ENCODE measurements around the gene LRIG1.

Gene LRIG1

GRCh38 chr3:66483409-66483906, 17.4 kb downstream of the LRIG1 start:
- H3K4me2 ChIP-seq = peak overlapping the region; percentile 76 to 97 (median 93)
- peaks cover 0 to 15% (median 4%) of the 10 kb centered on the region in 11 experiments; a peak in 7 of 22 replicates for H3K36me3 ChIP-seq
- no peak for TF ChIP-seq Cebpa-rat (IDR thresholded peaks at IDR 0.05)
- peaks cover 9 to 17% (median 12%) of the 10 kb centered on the region in 11 experiments for H3K9me3 ChIP-seq (replicated peaks in 1 of 11)
- peaks cover 76 to 100% (median 97%) of the 10 kb centered on the region in 10 experiments for H3K4me1 ChIP-seq
- peaks cover 0 to 26% (median 0%) of the 10 kb centered on the region in 11 experiments; a peak in 6 of 22 replicates for H4K20me1 ChIP-seq
- no peaks in the 10 kb centered on the region for H3K27me3 ChIP-seq
- H3K27ac ChIP-seq = peak overlapping the region in 10 of 11 experiments; percentile 21 to 87 (median 80); a peak in 20 of 22 replicates
- H3K9ac ChIP-seq = peak overlapping the region in 10 of 11 experiments; percentile 36 to 79 (median 69); a peak in 19 of 22 replicates
- H3K4me3 ChIP-seq = peak overlapping the region in 9 of 10 experiments; percentile 13 to 56 (median 45); a peak in 17 of 20 replicates

DNA sequence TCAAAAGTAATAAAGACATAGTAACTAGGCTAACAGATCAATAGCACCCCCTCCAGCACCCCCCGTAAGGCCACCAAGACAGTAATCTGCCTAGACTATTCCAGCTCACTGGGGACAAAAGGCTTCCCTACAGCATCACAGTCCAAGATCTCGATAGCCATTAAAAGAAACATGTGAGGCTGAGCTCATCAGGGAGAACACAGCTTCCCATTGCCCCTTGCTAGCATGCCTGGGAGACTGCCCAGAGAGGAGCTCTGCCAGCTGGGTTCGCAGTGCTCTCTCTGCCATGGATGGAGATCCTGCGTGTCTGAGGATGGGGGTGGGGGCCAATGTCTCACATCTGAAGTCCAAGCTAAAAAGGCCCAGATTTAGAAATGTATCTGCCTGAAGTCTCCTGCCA, 17.8 kb downstream of the LRIG1 start:
- TF ChIP-seq Cebpa-rat (IDR thresholded peaks at IDR 0.05) = no peak
- H4K20me1 ChIP-seq = peaks cover 0 to 26% (median 0%) of the 10 kb centered on the region in 11 experiments; a peak in 6 of 22 replicates
- H3K9me3 ChIP-seq (replicated peaks in 1 of 11) = peaks cover 9 to 18% (median 12%) of the 10 kb centered on the region in 11 experiments
- H3K4me3 ChIP-seq = peak overlapping the region in 9 of 10 experiments; percentile 13 to 56 (median 45); a peak in 8 of 20 replicates
- H3K27me3 ChIP-seq = no peaks in the 10 kb centered on the region
- peaks cover 73 to 100% (median 97%) of the 10 kb centered on the region in 10 experiments for H3K4me1 ChIP-seq
- H3K4me2 ChIP-seq = peak overlapping the region; percentile 76 to 97 (median 93)
- H3K36me3 ChIP-seq = peaks cover 0 to 16% (median 4%) of the 10 kb centered on the region in 11 experiments; a peak in 7 of 22 replicates
- peak overlapping the region in 10 of 11 experiments; percentile 21 to 87 (median 80); a peak in 20 of 22 replicates for H3K27ac ChIP-seq
- H3K9ac ChIP-seq = peak overlapping the region in 10 of 11 experiments; percentile 36 to 79 (median 69); a peak in 19 of 22 replicates

DNA sequence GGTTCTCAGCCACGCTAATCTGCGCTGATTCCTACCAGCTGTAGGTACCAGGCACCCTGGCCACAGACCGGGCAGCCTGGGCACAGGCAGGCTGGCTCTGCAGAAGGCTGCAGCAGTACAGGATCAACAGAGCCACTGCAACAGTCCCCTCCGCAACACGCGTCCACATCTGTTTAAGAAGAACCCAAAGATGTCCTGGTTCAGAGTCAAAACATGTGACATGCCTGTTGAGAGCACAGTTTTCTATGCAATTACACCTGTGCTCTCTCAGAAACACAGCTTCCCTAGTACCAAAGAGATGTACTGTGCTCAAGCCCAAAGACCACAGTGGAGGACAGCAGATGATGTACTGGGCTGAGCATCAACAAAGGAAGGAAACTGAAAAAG, 18.8 kb downstream of the LRIG1 start:
- H4K20me1 ChIP-seq = peaks cover 0 to 26% (median 0%) of the 10 kb centered on the region in 11 experiments; a peak in 6 of 22 replicates
- H3K36me3 ChIP-seq = peaks cover 0 to 16% (median 4%) of the 10 kb centered on the region in 11 experiments; a peak in 7 of 22 replicates
- no peaks in the 10 kb centered on the region for H3K27me3 ChIP-seq
- peak overlapping the region in 8 of 11 experiments; percentile 46 to 79 (median 62); a peak in 16 of 22 replicates for H3K9ac ChIP-seq
- H3K9me3 ChIP-seq (replicated peaks in 1 of 11) = peaks cover 9 to 18% (median 12%) of the 10 kb centered on the region in 11 experiments
- H3K27ac ChIP-seq = peak overlapping the region in 9 of 11 experiments; percentile 39 to 87 (median 80); a peak in 18 of 22 replicates
- TF ChIP-seq Cebpa-rat (IDR thresholded peaks at IDR 0.05) = no peak
- H3K4me2 ChIP-seq = peak overlapping the region; percentile 77 to 97 (median 90)
- H3K4me1 ChIP-seq = peaks cover 71 to 100% (median 97%) of the 10 kb centered on the region in 10 experiments
- peak overlapping the region in 6 of 10 experiments; percentile 1 to 39 (median 21); a peak in 9 of 20 replicates for H3K4me3 ChIP-seq

- Histone ChIP-seq H3K36me3 (peaks cover 0 to 16% (median 4%) of the 10 kb centered on the region in 11 experiments; a peak in 7 of 22 replicates), H3K27ac (peak overlapping the region in 9 of 11 experiments; percentile 39 to 87 (median 80); a peak in 18 of 22 replicates), H3K9ac (peak overlapping the region in 8 of 11 experiments; percentile 46 to 79 (median 62); a peak in 16 of 22 replicates), H3K4me1 (peaks cover 71 to 100% (median 97%) of the 10 kb centered on the region in 10 experiments), H4K20me1 (peaks cover 0 to 26% (median 0%) of the 10 kb centered on the region in 11 experiments; a peak in 6 of 22 replicates), H3K27me3 (no peaks in the 10 kb centered on the region), H3K4me3 (peak overlapping the region in 6 of 10 experiments; percentile 1 to 39 (median 26); a peak in 10 of 20 replicates), H3K9me3 (replicated peaks in 1 of 11) (peaks cover 9 to 18% (median 12%) of the 10 kb centered on the region in 11 experiments), H3K4me2 (peak overlapping the region; percentile 77 to 97 (median 90))
- no peak; a peak in 1 of 22 replicates for TF ChIP-seq Cebpa-rat (IDR thresholded peaks at IDR 0.05)
Measured at GRCh38 chr3:66481071-66482017, 19.5 kb downstream of the LRIG1 start.

GRCh38 chr3:66480666-66481065, 20.2 kb downstream of the LRIG1 start:
- peaks cover 0 to 30% (median 0%) of the 10 kb centered on the region in 11 experiments; a peak in 6 of 22 replicates for H4K20me1 ChIP-seq
- peak overlapping the region in 3 of 10 experiments; percentile 1 to 39 (median 30); a peak in 3 of 20 replicates for H3K4me3 ChIP-seq
- peaks cover 69 to 100% (median 97%) of the 10 kb centered on the region in 10 experiments for H3K4me1 ChIP-seq
- no peaks in the 10 kb centered on the region for H3K27me3 ChIP-seq
- peak overlapping the region in 8 of 11 experiments; percentile 46 to 79 (median 62); a peak in 13 of 22 replicates for H3K9ac ChIP-seq
- no peak for TF ChIP-seq Cebpa-rat (IDR thresholded peaks at IDR 0.05)
- peak overlapping the region in 9 of 11 experiments; percentile 39 to 87 (median 80); a peak in 18 of 22 replicates for H3K27ac ChIP-seq
- H3K9me3 ChIP-seq (replicated peaks in 1 of 11) = peaks cover 9 to 18% (median 12%) of the 10 kb centered on the region in 11 experiments
- peak overlapping the region; percentile 77 to 97 (median 90) for H3K4me2 ChIP-seq
- peaks cover 0 to 16% (median 4%) of the 10 kb centered on the region in 11 experiments; a peak in 7 of 22 replicates for H3K36me3 ChIP-seq

GRCh38 chr3:66479532-66479947, 21.3 kb downstream of the LRIG1 start:
- H3K27ac ChIP-seq = peak overlapping the region in 5 of 11 experiments; percentile 55 to 87 (median 80); a peak in 5 of 22 replicates
- no peak overlapping the region for H3K9ac ChIP-seq
- H3K27me3 ChIP-seq = no peaks in the 10 kb centered on the region
- peaks cover 9 to 18% (median 12%) of the 10 kb centered on the region in 11 experiments for H3K9me3 ChIP-seq (replicated peaks in 1 of 11)
- H3K4me1 ChIP-seq = peaks cover 60 to 100% (median 97%) of the 10 kb centered on the region in 10 experiments
- H3K36me3 ChIP-seq = peaks cover 0 to 16% (median 4%) of the 10 kb centered on the region in 11 experiments; a peak in 7 of 22 replicates
- peak overlapping the region in 6 of 11 experiments; percentile 80 to 96 (median 90); a peak in 13 of 22 replicates for H3K4me2 ChIP-seq
- no peak for TF ChIP-seq Cebpa-rat (IDR thresholded peaks at IDR 0.05)
- H3K4me3 ChIP-seq = no peak overlapping the region
- peaks cover 0 to 30% (median 0%) of the 10 kb centered on the region in 11 experiments; a peak in 6 of 22 replicates for H4K20me1 ChIP-seq

GRCh38 chr3:66478960-66479359, 21.9 kb downstream of the LRIG1 start:
- no peak for TF ChIP-seq Cebpa-rat (IDR thresholded peaks at IDR 0.05)
- Histone ChIP-seq H3K4me3 (no peak overlapping the region), H3K27me3 (no peaks in the 10 kb centered on the region), H3K36me3 (peaks cover 0 to 16% (median 4%) of the 10 kb centered on the region in 11 experiments; a peak in 7 of 22 replicates), H3K9ac (no peak overlapping the region), H3K9me3 (replicated peaks in 1 of 11) (peaks cover 9 to 18% (median 12%) of the 10 kb centered on the region in 11 experiments), H3K4me2 (peak overlapping the region in 8 of 11 experiments; percentile 80 to 96 (median 88); a peak in 16 of 22 replicates), H4K20me1 (peaks cover 0 to 30% (median 0%) of the 10 kb centered on the region in 11 experiments; a peak in 6 of 22 replicates), H3K4me1 (peaks cover 60 to 100% (median 97%) of the 10 kb centered on the region in 10 experiments), H3K27ac (peak overlapping the region in 4 of 11 experiments; percentile 41 to 87 (median 70); a peak in 8 of 22 replicates)
